Liver (tissue), 9 donors: ENCODE data around the gene MRGPRX2. TPM values are rescaled to one million over a fixed set of nuclear protein-coding genes. Genes with fewer than 3 reads are reported as not detected.

Experiments used
- DNase-seq: peaks from one replicate; pipeline ENCODE4 v3.0.0-alpha.2; 2017; ENCODE audit warnings: low spot score
- H3K27ac ChIP-seq, 2 donors: one replicate each; pipeline ENCODE4 v1.7.0; 2013; ENCODE audit warnings: inconsistent platforms in 2 of 2, low read length in 2 of 2, control low read depth in 1 of 2, low read depth in 1 of 2, mild to moderate bottlenecking in 1 of 2
- H3K27me3 ChIP-seq, 4 donors: one replicate each; pipeline versions ENCODE4 v1.6.1 to v1.7.0; 2013; ENCODE audit warnings: low read length in 3 of 4, inconsistent platforms in 1 of 4, mild to moderate bottlenecking in 1 of 4, moderate library complexity in 1 of 4; ENCODE audit not compliant: control insufficient read depth in 4 of 4, insufficient read depth in 4 of 4
- H3K36me3 ChIP-seq, 4 donors: one replicate each; pipeline versions ENCODE4 v1.6.1 to v1.7.0; 2013; ENCODE audit warnings: low read length in 3 of 4, mild to moderate bottlenecking in 3 of 4, low read depth in 1 of 4, moderate library complexity in 1 of 4; ENCODE audit not compliant: control insufficient read depth in 4 of 4, insufficient read depth in 3 of 4
- H3K4me1 ChIP-seq, 4 donors: one replicate each; pipeline versions ENCODE4 v1.6.1 to v1.7.0; 2013; ENCODE audit warnings: low read length in 3 of 4, mild to moderate bottlenecking in 3 of 4, moderate library complexity in 1 of 4; ENCODE audit not compliant: control insufficient read depth in 4 of 4, insufficient read depth in 4 of 4
- H3K4me3 ChIP-seq, 3 donors: one replicate each; pipeline versions ENCODE4 v1.6.1 to v1.7.0; 2013; ENCODE audit warnings: low read length in 3 of 3, control low read depth in 1 of 3, low read depth in 1 of 3, mild to moderate bottlenecking in 1 of 3
- H3K9ac ChIP-seq, 2 donors: one replicate each; pipeline ENCODE4 v1.7.0; 2013; ENCODE audit warnings: low read length in 2 of 2, mild to moderate bottlenecking in 2 of 2, moderate library complexity in 2 of 2, control low read depth in 1 of 2, low read depth in 1 of 2
- H3K9me3 ChIP-seq, 4 donors: one replicate each; pipeline versions ENCODE4 v1.6.1 to v1.7.0; 2013; ENCODE audit warnings: low read length in 3 of 4; ENCODE audit not compliant: control insufficient read depth in 4 of 4
- EGR1 ChIP-seq, 2 donors: IDR thresholded peaks; 2 replicates each; pipeline ENCODE4 v1.6.1; 2016 to 2018; ENCODE audit warnings: antibody characterized with exemption in 2 of 2, low read depth in 2 of 2
- FOXA1 ChIP-seq: IDR thresholded peaks from 2 replicates; pipeline ENCODE4 v1.6.1; 2016; ENCODE audit warnings: antibody characterized with exemption
- FOXA2 ChIP-seq: IDR thresholded peaks from 2 replicates; pipeline ENCODE4 v1.6.1; 2016; ENCODE audit warnings: antibody characterized with exemption
- GABPA ChIP-seq, 2 donors: IDR thresholded peaks in 1 of 2; conservative IDR thresholded peaks in 1 of 2; 2 replicates each; pipeline ENCODE4 v1.6.1; 2016; ENCODE audit warnings: antibody characterized with exemption in 2 of 2, mild to moderate bottlenecking in 1 of 2, moderate library complexity in 1 of 2
- HNF4A ChIP-seq, 2 donors: conservative IDR thresholded peaks; 2 replicates each; pipeline ENCODE4 v1.6.1; 2016; ENCODE audit warnings: antibody characterized with exemption in 2 of 2, mild to moderate bottlenecking in 2 of 2
- HNF4G ChIP-seq: IDR thresholded peaks from 2 replicates; pipeline ENCODE4 v1.6.1; 2016; ENCODE audit warnings: antibody characterized with exemption
- JUND ChIP-seq, 2 donors: IDR thresholded peaks; 2 replicates each; pipeline ENCODE4 v1.6.1; 2016; ENCODE audit warnings: antibody characterized with exemption in 2 of 2
- NR2F2 ChIP-seq: IDR thresholded peaks from 2 replicates; pipeline ENCODE4 v1.6.1; 2016; ENCODE audit warnings: antibody characterized with exemption
- RAD21 ChIP-seq, 2 donors: IDR thresholded peaks; 2 replicates each; pipeline ENCODE4 v1.6.1; 2016; ENCODE audit warnings: antibody characterized with exemption in 2 of 2, mild to moderate bottlenecking in 2 of 2
- RXRA ChIP-seq, 2 donors: IDR thresholded peaks; 2 replicates each; pipeline ENCODE4 v1.6.1; 2017 to 2018; ENCODE audit warnings: antibody characterized with exemption in 2 of 2, mild to moderate bottlenecking in 1 of 2
- SP1 ChIP-seq: IDR thresholded peaks from 2 replicates; pipeline ENCODE4 v1.6.1; 2018; ENCODE audit warnings: antibody characterized with exemption, mild to moderate bottlenecking
- TAF1 ChIP-seq: conservative IDR thresholded peaks from 2 replicates; pipeline ENCODE4 v1.6.1; 2016; ENCODE audit warnings: antibody characterized with exemption, mild to moderate bottlenecking
- YY1 ChIP-seq: IDR thresholded peaks from 2 replicates; pipeline ENCODE4 v1.6.1; 2016; ENCODE audit warnings: antibody characterized with exemption, mild to moderate bottlenecking
- WGBS: extraction: QIAGEN DNeasy Blood & Tissue Kit; methylation state at CpG from one replicate; pipeline ENCODE4 v1.1.7; 2013; 5-methylcytosine and 5-hydroxymethylcytosine counted together
- polyA plus RNA-seq, 2 donors: library from polyadenylated mRNA; stranded (reverse) in 1 of 2; unstranded in 1 of 2; fragments of 200-250 nt in 1 of 2; fragments of >200 nt in 1 of 2; fragmentation: Nextera tagmentation in 1 of 2; extraction: Ambion mirVana in 1 of 2; gene quantifications; one replicate each; pipeline versions ENCODE4 v1.2.1 to v1.2.3, GENCODE V29; 2013 to 2015
- total RNA-seq, 2 donors: library from RNA; depleted of rRNA; stranded (reverse); fragments of >200 nt; gene quantifications; one replicate each; pipeline ENCODE4 v1.2.3, GENCODE V29; 2014
- TF ChIP-seq, protein P1 (sequence below): IDR thresholded peaks from 2 replicates; pipeline ENCODE4 v1.6.1; 2016; ENCODE audit warnings: antibody characterized with exemption
- TF ChIP-seq, protein P2 (sequence below): IDR thresholded peaks from 2 replicates; pipeline ENCODE4 v1.6.1; 2016; ENCODE audit warnings: antibody characterized with exemption
- TF ChIP-seq, protein P3 (sequence below): IDR thresholded peaks from 2 replicates; pipeline ENCODE4 v1.6.1; 2016; ENCODE audit warnings: antibody characterized with exemption
- TF ChIP-seq, protein P4 (sequence below): IDR thresholded peaks from 2 replicates; pipeline ENCODE4 v1.6.1; 2016; ENCODE audit warnings: antibody characterized with exemption, mild to moderate bottlenecking
- donor health status: healthy.
- donor health status: healthy.
- donor health status: healthy.
- donor health status: healthy.
- donor health status: healthy.

Gene MRGPRX2
- total and polyA plus RNA-seq, 4 donors: not detected

DNA sequence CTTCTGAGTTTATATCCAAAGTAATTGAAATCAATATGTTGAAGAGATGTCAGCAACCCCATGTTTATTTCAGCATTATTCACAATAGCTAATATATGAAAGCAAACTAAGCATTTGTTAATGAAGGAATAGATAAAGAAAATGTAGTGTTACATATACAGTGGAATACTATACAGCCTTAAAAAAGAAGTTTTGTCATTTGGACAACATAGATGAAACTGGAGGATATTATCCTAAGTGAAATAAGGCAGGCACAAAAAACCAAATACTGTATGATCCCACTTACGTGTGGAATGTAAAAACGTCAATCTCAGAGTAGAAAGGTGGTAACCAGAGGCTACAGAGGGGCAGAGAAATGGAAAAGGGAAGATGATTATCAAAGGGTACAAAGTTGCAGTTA is 10.2 kb downstream of the MRGPRX2 start:
- no peaks in the 10 kb centered on the region for H3K36me3 ChIP-seq
- 65% methylated on average over 2 of the region's 2 CpGs for WGBS
- TF ChIP-seq RAD21 (IDR thresholded peaks at IDR 0.05) (no peak), YY1 (no peak), JUND (IDR thresholded peaks at IDR 0.05) (no peak), TAF1 (no peak), RXRA (IDR thresholded peaks at IDR 0.05) (no peak)

DNA sequence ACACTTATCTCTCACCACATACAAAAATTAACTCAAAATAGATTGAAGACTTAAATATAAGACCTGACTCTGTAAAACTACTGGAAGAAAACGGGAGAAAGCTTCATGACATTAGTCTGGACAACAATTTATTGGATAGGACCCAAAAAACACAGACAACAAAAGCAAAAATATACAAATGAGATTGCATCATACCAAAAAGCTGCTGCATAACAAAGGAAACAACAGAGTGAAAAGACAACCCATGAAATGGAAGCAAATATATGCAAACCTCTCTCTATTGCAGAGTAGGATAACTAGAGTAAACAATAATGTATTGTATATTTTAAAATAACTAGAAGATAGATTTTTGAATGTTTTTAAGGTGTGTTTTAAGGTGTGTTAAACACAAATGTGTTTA is 11.2 kb downstream of the MRGPRX2 start:
- no peak for DNase-seq
- H3K27ac ChIP-seq: no peak overlapping the region
- H3K9ac ChIP-seq: no peak overlapping the region
- H3K4me1 ChIP-seq: peaks cover 0 to 2% (median 0%) of the 10 kb centered on the region in 4 donors
- 30% methylated on average over 1 of the region's 1 CpG for WGBS
- H3K4me3 ChIP-seq: no peak overlapping the region
- H3K36me3 ChIP-seq: no peaks in the 10 kb centered on the region
- no peak for TF ChIP-seq FOXA1
- TF ChIP-seq YY1: no peak
- TF ChIP-seq GABPA (IDR thresholded peaks at IDR 0.05 in 1 of 2, conservative IDR thresholded peaks at IDR 0.05 in 1 of 2): no peak
- TF ChIP-seq RAD21 (IDR thresholded peaks at IDR 0.05): no peak
- TF ChIP-seq JUND (IDR thresholded peaks at IDR 0.05): no peak
- no peak for TF ChIP-seq NR2F2
- no peak for TF ChIP-seq EGR1 (IDR thresholded peaks at IDR 0.05; ENCODE audit: low read depth in 2 of 2)
- TF ChIP-seq, protein P1, sequence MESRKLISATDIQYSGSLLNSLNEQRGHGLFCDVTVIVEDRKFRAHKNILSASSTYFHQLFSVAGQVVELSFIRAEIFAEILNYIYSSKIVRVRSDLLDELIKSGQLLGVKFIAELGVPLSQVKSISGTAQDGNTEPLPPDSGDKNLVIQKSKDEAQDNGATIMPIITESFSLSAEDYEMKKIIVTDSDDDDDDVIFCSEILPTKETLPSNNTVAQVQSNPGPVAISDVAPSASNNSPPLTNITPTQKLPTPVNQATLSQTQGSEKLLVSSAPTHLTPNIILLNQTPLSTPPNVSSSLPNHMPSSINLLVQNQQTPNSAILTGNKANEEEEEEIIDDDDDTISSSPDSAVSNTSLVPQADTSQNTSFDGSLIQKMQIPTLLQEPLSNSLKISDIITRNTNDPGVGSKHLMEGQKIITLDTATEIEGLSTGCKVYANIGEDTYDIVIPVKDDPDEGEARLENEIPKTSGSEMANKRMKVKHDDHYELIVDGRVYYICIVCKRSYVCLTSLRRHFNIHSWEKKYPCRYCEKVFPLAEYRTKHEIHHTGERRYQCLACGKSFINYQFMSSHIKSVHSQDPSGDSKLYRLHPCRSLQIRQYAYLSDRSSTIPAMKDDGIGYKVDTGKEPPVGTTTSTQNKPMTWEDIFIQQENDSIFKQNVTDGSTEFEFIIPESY: no peak
- no peak for TF ChIP-seq HNF4G
- TF ChIP-seq, protein P2, sequence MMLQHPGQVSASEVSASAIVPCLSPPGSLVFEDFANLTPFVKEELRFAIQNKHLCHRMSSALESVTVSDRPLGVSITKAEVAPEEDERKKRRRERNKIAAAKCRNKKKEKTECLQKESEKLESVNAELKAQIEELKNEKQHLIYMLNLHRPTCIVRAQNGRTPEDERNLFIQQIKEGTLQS: no peak
- no peak for TF ChIP-seq RXRA (IDR thresholded peaks at IDR 0.05)
- no peak for TF ChIP-seq TAF1
- no peak for TF ChIP-seq SP1
- H3K27me3 ChIP-seq: peaks cover 0 to 5% (median 0%) of the 10 kb centered on the region in 4 donors
- H3K9me3 ChIP-seq: peaks cover 0 to 5% (median 0%) of the 10 kb centered on the region in 4 donors

More for the DNA sequence above, 10.2 kb downstream of the MRGPRX2 start:
- Histone ChIP-seq H3K27ac (no peak overlapping the region), H3K4me3 (no peak overlapping the region), H3K27me3 (peaks cover 0 to 5% (median 0%) of the 10 kb centered on the region in 4 donors), H3K4me1 (peaks cover 0 to 1% (median 0%) of the 10 kb centered on the region in 4 donors), H3K9me3 (peaks cover 0 to 5% (median 0%) of the 10 kb centered on the region in 4 donors), H3K9ac (no peak overlapping the region)
- no peak for DNase-seq

DNA sequence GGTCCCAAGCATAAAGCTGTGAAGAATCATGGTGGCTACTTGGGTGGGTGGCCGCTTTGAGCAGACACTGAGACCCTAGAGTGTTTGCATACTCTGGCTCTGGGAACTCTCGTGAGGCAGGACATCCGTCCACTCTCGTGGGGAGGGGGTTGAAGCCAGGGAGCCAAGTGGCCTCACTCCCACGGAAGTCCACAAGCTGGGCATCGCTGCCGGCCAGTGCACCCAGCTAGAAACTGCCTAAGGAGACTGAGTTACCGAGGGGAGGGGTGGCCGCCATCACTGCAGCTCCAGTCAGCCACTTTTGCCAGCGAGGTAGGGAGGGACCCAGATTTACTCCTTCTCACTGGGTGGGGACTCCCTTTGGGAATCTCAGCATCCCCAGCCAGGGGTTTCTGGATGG is 20.5 kb downstream of the MRGPRX2 start:
- 83% methylated on average over 10 of the region's 10 CpGs for WGBS
- no peaks in the 10 kb centered on the region for H3K27me3 ChIP-seq
- H3K4me1 ChIP-seq: no peaks in the 10 kb centered on the region
- no peak for DNase-seq
- H3K36me3 ChIP-seq: no peaks in the 10 kb centered on the region
- H3K27ac ChIP-seq: no peak overlapping the region
- H3K9me3 ChIP-seq: peaks cover 0 to 9% (median 3%) of the 10 kb centered on the region in 4 donors
- TF ChIP-seq RXRA (IDR thresholded peaks at IDR 0.05): no peak
- TF ChIP-seq JUND (IDR thresholded peaks at IDR 0.05): no peak
- TF ChIP-seq HNF4A (conservative IDR thresholded peaks at IDR 0.05): no peak
- TF ChIP-seq FOXA2: no peak
- TF ChIP-seq HNF4G: no peak
- TF ChIP-seq, protein P2: no peak
- TF ChIP-seq YY1: no peak
- TF ChIP-seq, protein P3, sequence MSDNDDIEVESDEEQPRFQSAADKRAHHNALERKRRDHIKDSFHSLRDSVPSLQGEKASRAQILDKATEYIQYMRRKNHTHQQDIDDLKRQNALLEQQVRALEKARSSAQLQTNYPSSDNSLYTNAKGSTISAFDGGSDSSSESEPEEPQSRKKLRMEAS: no peak
- TF ChIP-seq, protein P4, sequence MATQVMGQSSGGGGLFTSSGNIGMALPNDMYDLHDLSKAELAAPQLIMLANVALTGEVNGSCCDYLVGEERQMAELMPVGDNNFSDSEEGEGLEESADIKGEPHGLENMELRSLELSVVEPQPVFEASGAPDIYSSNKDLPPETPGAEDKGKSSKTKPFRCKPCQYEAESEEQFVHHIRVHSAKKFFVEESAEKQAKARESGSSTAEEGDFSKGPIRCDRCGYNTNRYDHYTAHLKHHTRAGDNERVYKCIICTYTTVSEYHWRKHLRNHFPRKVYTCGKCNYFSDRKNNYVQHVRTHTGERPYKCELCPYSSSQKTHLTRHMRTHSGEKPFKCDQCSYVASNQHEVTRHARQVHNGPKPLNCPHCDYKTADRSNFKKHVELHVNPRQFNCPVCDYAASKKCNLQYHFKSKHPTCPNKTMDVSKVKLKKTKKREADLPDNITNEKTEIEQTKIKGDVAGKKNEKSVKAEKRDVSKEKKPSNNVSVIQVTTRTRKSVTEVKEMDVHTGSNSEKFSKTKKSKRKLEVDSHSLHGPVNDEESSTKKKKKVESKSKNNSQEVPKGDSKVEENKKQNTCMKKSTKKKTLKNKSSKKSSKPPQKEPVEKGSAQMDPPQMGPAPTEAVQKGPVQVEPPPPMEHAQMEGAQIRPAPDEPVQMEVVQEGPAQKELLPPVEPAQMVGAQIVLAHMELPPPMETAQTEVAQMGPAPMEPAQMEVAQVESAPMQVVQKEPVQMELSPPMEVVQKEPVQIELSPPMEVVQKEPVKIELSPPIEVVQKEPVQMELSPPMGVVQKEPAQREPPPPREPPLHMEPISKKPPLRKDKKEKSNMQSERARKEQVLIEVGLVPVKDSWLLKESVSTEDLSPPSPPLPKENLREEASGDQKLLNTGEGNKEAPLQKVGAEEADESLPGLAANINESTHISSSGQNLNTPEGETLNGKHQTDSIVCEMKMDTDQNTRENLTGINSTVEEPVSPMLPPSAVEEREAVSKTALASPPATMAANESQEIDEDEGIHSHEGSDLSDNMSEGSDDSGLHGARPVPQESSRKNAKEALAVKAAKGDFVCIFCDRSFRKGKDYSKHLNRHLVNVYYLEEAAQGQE: no peak
- TF ChIP-seq NR2F2: no peak
- TF ChIP-seq EGR1 (IDR thresholded peaks at IDR 0.05; ENCODE audit: low read depth in 2 of 2): no peak
- TF ChIP-seq RAD21 (IDR thresholded peaks at IDR 0.05): no peak
- no peak for TF ChIP-seq FOXA1
- no peak for TF ChIP-seq GABPA (IDR thresholded peaks at IDR 0.05 in 1 of 2, conservative IDR thresholded peaks at IDR 0.05 in 1 of 2)
- no peak for TF ChIP-seq SP1
- no peak for TF ChIP-seq TAF1
- H3K4me3 ChIP-seq: no peak overlapping the region
- H3K9ac ChIP-seq: no peak overlapping the region
